ENCODE measurements around the gene SCN1B. TPM values are rescaled to one million over a fixed set of nuclear protein-coding genes. Genes with fewer than 3 reads are reported as not detected.
"Not testable (repeated sequence)": the region's sequence is repeated elsewhere in the genome, so short reads cannot be mapped to it uniquely, and the experiment has no call there.

The SCN1B gene
- 5.2 and 5.7 TPM in 2 replicates for total RNA-seq

- DNase-seq (ENCODE audit: low read depth in 2 of 2): peak; percentile 72 to 74
Observed at GRCh38 chr19:35030257-35031071, at the start of gene SCN1B. Gene SCN1B (plus strand): TSS chr19:35030470. CDS start chr19:35030821, 351 bp downstream.

DNA sequence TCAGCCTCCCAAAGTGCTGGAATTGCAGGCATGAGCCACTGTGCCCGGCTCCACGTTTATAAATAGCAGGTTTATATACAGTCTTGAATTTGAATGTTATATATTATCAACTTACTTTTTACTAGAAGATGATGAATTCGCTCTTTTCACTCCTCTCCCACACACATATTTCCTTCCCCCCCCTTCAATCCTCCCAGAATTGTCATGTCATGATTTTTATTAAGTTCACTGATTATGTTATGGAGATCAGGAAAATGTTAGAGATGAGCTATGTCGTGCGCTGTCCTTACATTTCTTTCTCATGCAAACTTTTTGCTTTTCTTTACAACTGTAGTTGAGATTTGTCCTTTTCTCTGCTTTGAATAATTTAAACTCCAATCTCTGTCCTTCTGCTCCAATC is 48.0 kb upstream of the SCN1B start:
- no peak for DNase-seq (ENCODE audit: low read depth in 2 of 2)

DNA sequence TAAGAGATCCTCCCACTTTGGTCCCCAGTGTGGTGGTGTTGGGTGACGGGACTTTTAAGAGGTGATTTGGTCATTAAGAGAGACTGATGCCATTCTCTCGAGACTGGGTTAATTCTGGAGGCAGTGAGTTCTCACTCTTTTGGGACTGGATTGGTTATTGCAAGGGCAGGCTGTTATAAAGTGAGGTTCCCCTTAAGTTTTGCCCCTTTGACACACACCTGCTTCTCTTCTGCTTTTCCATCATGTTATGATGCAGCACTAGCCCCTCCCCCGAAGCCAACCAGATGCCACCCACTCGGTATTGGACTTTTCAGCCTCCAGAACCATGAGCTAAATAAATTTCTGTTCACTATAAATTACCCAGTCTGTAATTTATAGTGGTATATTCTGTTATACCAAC is 46.5 kb upstream of the SCN1B start:
- DNase-seq (ENCODE audit: low read depth in 2 of 2): no peak

DNA sequence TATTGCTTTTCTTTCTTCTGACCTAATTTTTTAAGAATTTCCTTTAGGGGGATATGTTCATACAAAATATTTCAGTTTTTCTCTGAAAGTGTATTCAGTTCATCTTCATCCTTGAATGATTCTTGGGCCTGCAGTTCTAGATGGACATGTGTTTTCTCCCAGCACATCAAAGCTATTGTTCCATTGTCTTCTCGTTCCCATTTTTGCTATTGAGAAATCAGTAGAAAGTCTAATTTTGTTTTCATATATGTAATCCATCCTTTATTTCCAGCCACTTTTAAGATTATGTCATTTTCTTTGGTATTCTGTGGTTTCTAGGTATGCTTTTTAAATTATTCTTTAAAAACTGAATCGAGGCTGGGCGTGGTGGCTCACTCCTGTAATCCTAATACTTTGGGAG is 46.0 kb upstream of the SCN1B start:
- DNase-seq (ENCODE audit: low read depth in 2 of 2): no peak

- peak; percentile 41 to 86 for DNase-seq (ENCODE audit: low read depth in 2 of 2)
Observed at GRCh38 chr19:34985249-34986022, 44.8 kb upstream of the SCN1B start.

- DNase-seq (ENCODE audit: low read depth in 2 of 2): no peak
Observed at GRCh38 chr19:34988119-34988518, 42.2 kb upstream of the SCN1B start.

GRCh38 chr19:34989298-34989697 is 41.0 kb upstream of the SCN1B start:
- no peak for DNase-seq (ENCODE audit: low read depth in 2 of 2)

- DNase-seq (ENCODE audit: low read depth in 2 of 2): no peak
Observed at GRCh38 chr19:34990578-34991192, 39.6 kb upstream of the SCN1B start.

DNA sequence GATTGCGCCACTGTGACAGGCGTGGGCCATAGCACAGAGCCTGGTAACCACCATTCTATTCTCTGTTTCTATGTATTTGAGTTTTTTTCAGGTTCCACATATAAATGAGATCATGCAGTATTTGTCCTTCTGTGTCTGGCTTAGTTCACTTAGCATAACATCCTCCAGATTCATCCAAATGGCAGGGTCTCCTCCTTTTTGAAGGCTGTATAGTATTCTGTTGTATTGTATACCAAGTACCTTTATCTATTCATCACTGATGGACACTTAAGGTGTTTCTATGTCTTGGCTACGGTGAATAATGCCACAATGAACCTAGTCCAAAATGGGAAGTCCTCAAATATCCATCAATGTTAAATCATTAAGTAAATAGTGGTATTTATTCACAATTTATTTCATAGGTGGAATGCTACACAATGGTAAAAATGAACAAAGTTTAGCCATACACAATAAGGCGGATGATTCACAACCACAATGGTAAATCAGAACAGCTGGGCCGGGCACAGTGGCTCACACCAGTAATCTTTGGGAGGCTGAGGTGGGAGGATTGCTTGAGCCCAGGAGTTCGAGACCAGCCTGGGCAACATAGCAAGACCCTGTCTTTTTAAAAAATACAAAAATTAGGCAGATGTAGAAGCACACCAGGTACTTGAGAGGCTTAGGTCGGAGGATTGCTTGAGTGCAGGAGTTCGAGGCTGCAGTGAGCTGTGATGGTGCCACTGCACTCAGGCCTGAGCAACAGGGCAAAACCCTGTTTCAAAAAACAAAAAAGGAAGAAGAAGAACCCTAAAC is 38.5 kb upstream of the SCN1B start:
- DNase-seq (ENCODE audit: low read depth in 2 of 2): no peak

- not testable (repeated sequence) for DNase-seq (ENCODE audit: low read depth in 2 of 2)
Observed at GRCh38 chr19:34992582-34992981, 37.7 kb upstream of the SCN1B start.

DNA sequence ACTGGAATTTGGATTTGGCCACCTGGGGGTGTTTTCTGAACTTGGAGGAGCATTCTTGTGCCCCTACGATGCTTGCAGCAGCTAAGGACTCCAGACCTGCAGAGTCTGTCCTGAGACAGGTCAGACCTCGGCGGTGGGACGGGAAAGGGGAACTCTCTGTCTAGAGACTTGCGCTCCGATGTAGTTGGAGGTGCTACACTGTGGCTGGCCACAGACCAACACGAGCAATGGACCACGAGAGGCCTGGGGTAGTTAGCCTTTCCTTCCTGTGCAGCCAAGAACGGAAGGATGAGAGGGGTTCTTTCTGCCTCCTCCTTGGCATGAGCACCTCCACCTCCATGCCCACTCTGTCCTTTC is 36.0 kb upstream of the SCN1B start:
- DNase-seq (ENCODE audit: low read depth in 2 of 2): no peak

- peak; percentile 68 to 75 for DNase-seq (ENCODE audit: low read depth in 2 of 2)
Observed at GRCh38 chr19:34994643-34995541, 35.4 kb upstream of the SCN1B start.

- DNase-seq (ENCODE audit: low read depth in 2 of 2): no peak
Observed at GRCh38 chr19:34995551-34995950, 34.7 kb upstream of the SCN1B start.

GRCh38 chr19:34997071-34997617 is 33.1 kb upstream of the SCN1B start:
- peak; percentile 47 to 53 for DNase-seq (ENCODE audit: low read depth in 2 of 2)

DNA sequence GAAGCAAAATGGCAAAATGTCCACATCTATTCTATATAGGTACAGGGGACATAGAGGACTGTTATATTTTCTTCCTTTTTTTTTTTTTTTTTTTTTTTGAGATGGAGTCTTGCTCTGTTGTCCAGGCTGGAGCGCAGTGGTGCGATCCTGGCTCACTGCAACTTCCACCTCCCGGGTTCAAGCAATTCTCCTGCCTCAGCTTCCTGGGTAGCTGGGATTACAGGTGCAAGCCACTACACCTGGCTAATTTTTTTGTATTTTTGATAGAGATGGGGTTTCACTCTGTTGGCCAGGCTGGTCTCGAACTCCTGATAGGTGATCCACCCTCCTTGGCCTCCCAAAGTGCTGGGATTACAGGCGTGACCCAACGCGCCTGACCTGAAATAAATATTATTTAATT is 32.0 kb upstream of the SCN1B start:
- DNase-seq (ENCODE audit: low read depth in 2 of 2): not testable (repeated sequence)

GRCh38 chr19:34998777-34999497 is 31.3 kb upstream of the SCN1B start:
- DNase-seq (ENCODE audit: low read depth in 2 of 2): no peak

DNA sequence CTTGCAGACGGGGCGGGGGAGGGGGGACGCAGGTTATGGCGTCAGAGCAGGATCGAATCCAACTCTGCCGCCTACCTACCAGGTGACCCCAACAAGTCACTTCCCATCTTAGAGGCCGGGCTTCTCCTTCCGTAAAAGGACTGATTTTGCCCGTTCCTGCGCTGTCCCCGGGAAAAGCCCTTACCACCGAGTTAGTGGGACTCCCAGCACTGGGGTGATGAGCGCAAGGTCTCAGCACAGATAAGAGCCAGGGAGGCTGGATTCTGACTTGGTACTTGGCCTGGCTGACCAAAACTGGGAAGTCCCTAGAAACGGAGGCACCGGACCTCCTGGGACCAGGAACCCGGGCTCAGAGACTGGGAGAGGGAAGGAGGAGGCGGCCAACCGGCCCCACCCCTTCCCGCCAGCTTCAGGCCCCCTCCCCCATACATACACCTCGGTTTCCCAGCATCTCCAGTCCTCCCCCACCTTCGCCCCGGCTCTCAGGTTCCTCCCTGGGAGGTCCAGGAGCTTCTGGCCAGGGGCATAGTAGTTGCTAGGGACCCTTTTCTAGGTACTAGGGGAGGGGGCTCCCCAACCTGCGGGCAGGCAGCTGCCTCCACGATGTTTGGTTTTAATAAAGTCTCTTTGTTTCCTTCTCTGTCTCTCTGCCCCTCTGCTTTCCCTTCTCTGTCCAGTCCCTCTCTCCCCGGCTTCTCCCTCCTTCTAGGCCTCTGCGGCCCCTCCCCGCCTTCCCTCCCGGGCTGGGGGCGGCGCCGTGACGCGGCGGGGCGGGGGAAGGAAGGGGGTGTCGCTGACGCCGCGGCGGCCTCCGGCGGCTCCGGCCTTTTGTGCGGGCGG is 30.6 kb upstream of the SCN1B start, which contains the start of gene GRAMD1A:
GRAMD1A (plus strand) TSS at position 826 of the 840 bp plus-strand sequence. CDS start 156 bp downstream, outside the sequence.
- peak; percentile 73 to 87 for DNase-seq (ENCODE audit: low read depth in 2 of 2)

DNA sequence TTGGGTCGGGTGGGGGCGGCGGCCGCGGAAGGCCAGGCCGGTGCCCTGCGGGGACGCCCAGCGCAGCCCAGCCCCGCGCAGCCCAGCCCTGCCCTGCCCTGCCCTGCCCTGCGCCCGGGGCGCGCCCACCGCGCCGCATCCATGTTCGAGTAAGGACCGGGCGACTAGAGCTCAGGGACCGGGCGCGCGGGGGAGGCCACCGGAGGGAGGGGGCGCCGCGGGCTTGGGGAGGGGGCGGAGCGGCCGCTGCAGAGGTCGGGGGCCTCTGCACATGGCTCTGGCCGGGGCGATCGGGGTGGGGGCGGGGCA is 30.0 kb upstream of the SCN1B start:
- DNase-seq (ENCODE audit: low read depth in 2 of 2): no peak

Data from lung microvascular endothelial cell (primary cell).